Neuronal stem cell (in vitro differentiated cells): ENCODE results near the gene PCDHA1.
A peak's percentile ranks its signal among the peaks of the same experiment; 100 is the strongest.
"Not testable (repeated sequence)": the region's sequence is repeated elsewhere in the genome, so short reads cannot be mapped to it uniquely, and the experiment has no call there.

Experiments
- DNase-seq: peaks from one replicate; pipeline ENCODE4 v3.0.0-alpha.2; 2013; ENCODE audit warnings: low spot score
- H2AFZ ChIP-seq: one replicate; pipeline ENCODE4 v1.6.1; 2013; ENCODE audit warnings: mild to moderate bottlenecking, low read length, inconsistent platforms
- H2AK5ac ChIP-seq: 2 replicates; pipeline ENCODE4 v1.6.1; 2013; ENCODE audit warnings: low read depth, mild to moderate bottlenecking, inconsistent platforms, low read length, moderate library complexity, mixed read lengths
- H2BK120ac ChIP-seq: 2 replicates; pipeline ENCODE4 v1.6.1; 2013; ENCODE audit warnings: low read depth, mild to moderate bottlenecking, inconsistent platforms, low read length, moderate library complexity, mixed read lengths
- H2BK12ac ChIP-seq: one replicate; pipeline ENCODE4 v1.6.1; 2013; ENCODE audit warnings: low read length, inconsistent platforms
- H2BK15ac ChIP-seq: 2 replicates; pipeline ENCODE4 v1.6.1; 2013; ENCODE audit warnings: mild to moderate bottlenecking, low read length, inconsistent platforms, mixed read lengths
- H2BK5ac ChIP-seq: one replicate; pipeline ENCODE4 v1.6.1; 2013; ENCODE audit warnings: inconsistent platforms, mild to moderate bottlenecking, low read length, moderate library complexity
- H3K14ac ChIP-seq: one replicate; pipeline ENCODE4 v1.6.1; 2013; ENCODE audit warnings: low read length, inconsistent platforms
- H3K18ac ChIP-seq: 2 replicates; pipeline ENCODE4 v1.6.1; 2013; ENCODE audit warnings: low read length, inconsistent platforms
- H3K23ac ChIP-seq: 2 replicates; pipeline ENCODE4 v1.6.1; 2013; ENCODE audit warnings: low read depth, mild to moderate bottlenecking, mixed read lengths, low read length, inconsistent platforms; ENCODE audit not compliant: poor library complexity
- H3K27ac ChIP-seq: replicated peaks from 3 replicates; pipeline ENCODE4 v1.5.1; 2013; ENCODE audit warnings: low read length, inconsistent platforms
- H3K27me3 ChIP-seq, 3 experiments: 2 replicates each; pipeline ENCODE4 v1.6.1; 2013; ENCODE audit warnings: low read length in 3 of 3, mild to moderate bottlenecking in 2 of 3, inconsistent platforms in 1 of 3, low read depth in 1 of 3, mixed read lengths in 1 of 3, moderate library complexity in 1 of 3; ENCODE audit not compliant: control insufficient read depth in 3 of 3, insufficient read depth in 3 of 3
- H3K36me3 ChIP-seq, 2 donors: replicated peaks in 1 of 2; 2 replicates each; pipeline ENCODE4 v1.6.1; 2013; ENCODE audit warnings: low read length in 2 of 2; ENCODE audit not compliant: control insufficient read depth in 2 of 2, insufficient read depth in 2 of 2
- H3K4ac ChIP-seq: 2 replicates; pipeline ENCODE4 v1.6.1; 2013; ENCODE audit warnings: inconsistent platforms, mild to moderate bottlenecking, low read length, moderate library complexity
- H3K4me1 ChIP-seq, 2 donors: 1 replicate in 1 of 2; 2 replicates in 1 of 2; pipeline ENCODE4 v1.6.1; 2013; ENCODE audit warnings: low read length in 2 of 2, low read depth in 1 of 2; ENCODE audit not compliant: control insufficient read depth in 2 of 2, insufficient read depth in 1 of 2
- H3K4me2 ChIP-seq: one replicate; pipeline ENCODE4 v1.6.1; 2013; ENCODE audit warnings: mild to moderate bottlenecking, low read length, inconsistent platforms; ENCODE audit not compliant: insufficient read depth, poor library complexity, severe bottlenecking
- H3K4me3 ChIP-seq, 2 donors: 2 replicates each; pipeline ENCODE4 v1.5.1; 2013; ENCODE audit warnings: low read length in 2 of 2, mild to moderate bottlenecking in 2 of 2, inconsistent platforms in 1 of 2, moderate library complexity in 1 of 2
- H3K79me1 ChIP-seq: one replicate; pipeline ENCODE4 v1.6.1; 2013; ENCODE audit warnings: low read depth, mild to moderate bottlenecking, inconsistent platforms, low read length, moderate library complexity
- H3K9ac ChIP-seq: one replicate; pipeline ENCODE4 v1.6.1; 2013; ENCODE audit warnings: mild to moderate bottlenecking, low read depth, low read length, inconsistent platforms; ENCODE audit not compliant: poor library complexity
- H3K9me3 ChIP-seq, 2 donors: replicated peaks in 1 of 2; 2 replicates each; pipeline versions ENCODE3 to v1.6.1; 2013; ENCODE audit warnings: low read length in 2 of 2, mild to moderate bottlenecking in 2 of 2, inconsistent platforms in 1 of 2, low read depth in 1 of 2, mixed read lengths in 1 of 2, moderate library complexity in 1 of 2; ENCODE audit not compliant: control insufficient read depth in 2 of 2, insufficient read depth in 1 of 2
- H4K8ac ChIP-seq: one replicate; pipeline ENCODE4 v1.6.1; 2013; ENCODE audit warnings: low read depth, mild to moderate bottlenecking, inconsistent platforms, low read length, moderate library complexity
- H4K91ac ChIP-seq: one replicate; pipeline ENCODE4 v1.6.1; 2013; ENCODE audit warnings: low read length, low read depth, mild to moderate bottlenecking, inconsistent platforms; ENCODE audit not compliant: poor library complexity
- WGBS, 2 donors: extraction: QIAGEN DNeasy Blood & Tissue Kit; methylation state at CpG; one replicate each; pipeline ENCODE4 v1.1.7; 2013; ENCODE audit warnings: missing lambda C conversion rate in 2 of 2, mixed read lengths in 1 of 2; ENCODE audit not compliant: insufficient read length in 2 of 2, insufficient replicate concordance in 1 of 2; ENCODE audit errors: extremely low coverage in 2 of 2; 5-methylcytosine and 5-hydroxymethylcytosine counted together

PCDHA1 gene

DNA sequence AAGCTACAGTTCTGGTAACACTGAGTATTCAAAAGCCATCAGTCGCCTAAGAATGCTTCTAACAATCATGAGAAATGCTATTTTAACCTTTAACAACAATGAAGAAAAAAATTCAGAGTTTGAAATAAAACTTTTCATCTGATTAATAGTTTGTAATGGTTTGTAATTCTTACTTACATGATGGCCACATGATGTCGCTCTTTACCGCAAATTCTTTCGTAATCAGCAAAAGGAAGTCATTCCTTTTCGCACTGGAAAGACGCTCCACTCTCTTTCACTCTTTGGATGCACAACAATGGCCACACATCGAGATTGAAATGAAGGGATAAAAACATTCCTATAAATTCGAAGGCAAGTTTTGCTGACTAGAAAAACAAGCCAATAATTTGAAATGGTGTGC is 48.1 kb downstream of the PCDHA1 start, which contains the start of gene PCDHA7:
Gene PCDHA7 (plus strand): TSS at position 277 of the 400 bp plus-strand sequence. CDS start 115 bp downstream, at position 392.
- no peak within 1 kb of the TSS for H3K4me3 ChIP-seq
- no peaks in the 10 kb centered on the region for H3K27me3 ChIP-seq
- no peak within 1 kb of the TSS for H3K4ac ChIP-seq
- no peak within 1 kb of the TSS for H4K91ac ChIP-seq
- H3K18ac ChIP-seq = no peak within 1 kb of the TSS
- no peak within 1 kb of the TSS for H3K4me2 ChIP-seq
- H2BK15ac ChIP-seq = no peak within 1 kb of the TSS
- peaks cover 16 to 78% of the 10 kb centered on the region in 2 donors for H3K9me3 ChIP-seq
- no peak within 1 kb of the TSS for H2BK12ac ChIP-seq
- H3K36me3 ChIP-seq = peaks cover 12 to 51% of the 10 kb centered on the region in 2 donors
- no peak within 1 kb of the TSS for H2BK120ac ChIP-seq
- no peak within 1 kb of the TSS for H3K27ac ChIP-seq
- no peak within 1 kb of the TSS for H4K8ac ChIP-seq
- no peaks in the 10 kb centered on the region for H3K4me1 ChIP-seq
- no CpG with 5 or more reads among the region's 8 CpGs for WGBS, 2 donors
- H2AFZ ChIP-seq = no peak within 1 kb of the TSS
- H3K79me1 ChIP-seq = peaks cover 5% of the 10 kb centered on the region
- DNase-seq = no peak
- H3K23ac ChIP-seq = no peak within 1 kb of the TSS
- H3K9ac ChIP-seq = no peak within 1 kb of the TSS
- H3K14ac ChIP-seq = no peak within 1 kb of the TSS
- H2BK5ac ChIP-seq = no peak within 1 kb of the TSS
- H2AK5ac ChIP-seq = no peak within 1 kb of the TSS

GRCh38 chr5:140834439-140835008 is 48.6 kb downstream of the PCDHA1 start:
- not testable (repeated sequence) for H3K79me1 ChIP-seq, H2BK15ac ChIP-seq, H3K27ac ChIP-seq, H2AFZ ChIP-seq, H3K14ac ChIP-seq, H4K91ac ChIP-seq, H3K23ac ChIP-seq, H2BK5ac ChIP-seq, H3K9ac ChIP-seq, H3K4me3 ChIP-seq, H3K4ac ChIP-seq, H3K4me2 ChIP-seq, H3K4me1 ChIP-seq, H4K8ac ChIP-seq, H2BK12ac ChIP-seq, H3K27me3 ChIP-seq, H2BK120ac ChIP-seq, DNase-seq, H2AK5ac ChIP-seq, H3K18ac ChIP-seq
- no CpG with 5 or more reads among the region's 38 CpGs for WGBS, 2 donors
- Histone ChIP-seq H3K9me3 (peaks cover 16 to 74% of the 10 kb centered on the region in 2 donors), H3K36me3 (peaks cover 12 to 51% of the 10 kb centered on the region in 2 donors)

- Histone ChIP-seq H3K9ac (no peak overlapping the region), H3K4me1 (no peaks in the 10 kb centered on the region), H3K18ac (no peak overlapping the region), H2BK15ac (no peak overlapping the region), H2AFZ (no peak overlapping the region), H3K27me3 (no peaks in the 10 kb centered on the region), H2AK5ac (no peak overlapping the region), H3K27ac (no peak overlapping the region), H3K4ac (no peak overlapping the region), H4K91ac (no peak overlapping the region), H3K4me2 (no peak overlapping the region), H3K4me3 (peak overlapping the region in 1 of 2 donors; percentile 68), H3K14ac (peak overlapping the region; percentile 56), H3K79me1 (peaks cover 3% of the 10 kb centered on the region), H3K36me3 (peaks cover 10 to 48% of the 10 kb centered on the region in 2 donors), H2BK5ac (no peak overlapping the region), H2BK120ac (no peak overlapping the region), H3K9me3 (peaks cover 10 to 70% of the 10 kb centered on the region in 2 donors), H4K8ac (no peak overlapping the region), H2BK12ac (peak overlapping the region; percentile 22), H3K23ac (peak overlapping the region; percentile 95)
- WGBS, 2 donors = no CpG with 5 or more reads among the region's 103 CpGs
- no peak for DNase-seq
Observed at GRCh38 chr5:140835622-140836510, 49.9 kb downstream of the PCDHA1 start.
